ENCODE results near the gene RNF135.
A peak's percentile ranks its signal among the peaks of the same experiment; 100 is the strongest.
"Not testable (repeated sequence)": the region's sequence is repeated elsewhere in the genome, so short reads cannot be mapped to it uniquely, and the experiment has no call there.

The RNF135 gene

GRCh38 chr17:30970831-30971567, at the start of gene RNF135:
TSS of gene RNF135 (plus strand) at chr17:30971039. CDS start at chr17:30971074, 35 bp downstream.
- Mint-ChIP-seq H3K4me3 (peak within 1 kb of the TSS; percentile 98), H3K4me1 (peaks cover 42% of the 10 kb centered on the region), H3K36me3 (peaks cover 17% of the 10 kb centered on the region), H3K9me3 (peaks cover 1% of the 10 kb centered on the region), H3K27ac (peak within 1 kb of the TSS; percentile 89), H3K27me3 (peaks cover 30% of the 10 kb centered on the region)
- CTCF ChIA-PET, result interaction anchor here (1.1 kb wide), 1 partner anchor 91 kb away, joined by 4 read pairs; no protein-coding TSS in a partner anchor
- peak; percentile 76 for DNase-seq

GRCh38 chr17:30921544-30922196, 49.2 kb upstream of the RNF135 start, which contains the start of gene ADAP2:
TSS of gene ADAP2 (plus strand) at chr17:30921945. CDS start at chr17:30922015, 70 bp downstream.
- H3K4me3 Mint-ChIP-seq, result peak within 1 kb of the TSS; percentile 49
- peaks cover 14% of the 10 kb centered on the region for H3K4me1 Mint-ChIP-seq
- CTCF ChIA-PET, result no interaction called here
- no peaks in the 10 kb centered on the region for H3K9me3 Mint-ChIP-seq
- H3K36me3 Mint-ChIP-seq, result no peaks in the 10 kb centered on the region
- no peak within 1 kb of the TSS for H3K27ac Mint-ChIP-seq
- no peak for DNase-seq
- H3K27me3 Mint-ChIP-seq, result peaks cover 85% of the 10 kb centered on the region

GRCh38 chr17:30922235-30923030, 48.4 kb upstream of the RNF135 start:
- CTCF ChIA-PET, result interaction anchor here (0.7 kb wide), 1 partner anchor 1087 kb away, joined by 3 read pairs; no protein-coding TSS in a partner anchor

GRCh38 chr17:30924341-30924740, 46.5 kb upstream of the RNF135 start:
- Mint-ChIP-seq H3K4me1 (peaks cover 14% of the 10 kb centered on the region), H3K9me3 (no peaks in the 10 kb centered on the region), H3K27me3 (peaks cover 85% of the 10 kb centered on the region), H3K4me3 (no peak overlapping the region), H3K27ac (no peak overlapping the region), H3K36me3 (no peaks in the 10 kb centered on the region)
- DNase-seq, result no peak
- CTCF ChIA-PET, result interaction anchor here (1.0 kb wide), 1 partner anchor 438 kb away, joined by 3 read pairs; no protein-coding TSS in a partner anchor

More at GRCh38 chr17:30922235-30923030, 48.4 kb upstream of the RNF135 start:
- no peaks in the 10 kb centered on the region for H3K9me3 Mint-ChIP-seq
- peak overlapping the region; percentile 38 for H3K4me3 Mint-ChIP-seq
- peaks cover 14% of the 10 kb centered on the region for H3K4me1 Mint-ChIP-seq
- peak; percentile 23 for DNase-seq
- H3K36me3 Mint-ChIP-seq, result no peaks in the 10 kb centered on the region
- H3K27ac Mint-ChIP-seq, result no peak overlapping the region
- peaks cover 92% of the 10 kb centered on the region for H3K27me3 Mint-ChIP-seq

- Mint-ChIP-seq H3K27me3 (peaks cover 69% of the 10 kb centered on the region), H3K4me1 (peaks cover 6% of the 10 kb centered on the region), H3K4me3 (no peak overlapping the region), H3K27ac (no peak overlapping the region), H3K36me3 (no peaks in the 10 kb centered on the region), H3K9me3 (no peaks in the 10 kb centered on the region)
- no peak for DNase-seq
- CTCF ChIA-PET, result no interaction called here
Observed at GRCh38 chr17:30926516-30926915, 44.3 kb upstream of the RNF135 start.

- DNase-seq, result no peak
- Mint-ChIP-seq H3K9me3 (no peaks in the 10 kb centered on the region), H3K4me1 (peaks cover 2% of the 10 kb centered on the region), H3K36me3 (no peaks in the 10 kb centered on the region), H3K4me3 (no peak overlapping the region), H3K27ac (no peak overlapping the region), H3K27me3 (peaks cover 64% of the 10 kb centered on the region)
- CTCF ChIA-PET, result no interaction called here
Observed at GRCh38 chr17:30927756-30928155, 43.1 kb upstream of the RNF135 start.

- Mint-ChIP-seq H3K4me3 (no peak overlapping the region), H3K4me1 (no peaks in the 10 kb centered on the region), H3K36me3 (no peaks in the 10 kb centered on the region), H3K27me3 (peaks cover 56% of the 10 kb centered on the region), H3K27ac (no peak overlapping the region), H3K9me3 (no peaks in the 10 kb centered on the region)
- CTCF ChIA-PET, result no interaction called here
- no peak for DNase-seq
Observed at GRCh38 chr17:30928584-30928983, 42.3 kb upstream of the RNF135 start.

GRCh38 chr17:30929081-30929633, 41.7 kb upstream of the RNF135 start:
- Mint-ChIP-seq H3K27me3 (peaks cover 50% of the 10 kb centered on the region), H3K4me1 (no peaks in the 10 kb centered on the region), H3K27ac (no peak overlapping the region), H3K36me3 (no peaks in the 10 kb centered on the region), H3K4me3 (no peak overlapping the region), H3K9me3 (no peaks in the 10 kb centered on the region)
- CTCF ChIA-PET, result no interaction called here
- no peak for DNase-seq

GRCh38 chr17:30929861-30930260, 41.0 kb upstream of the RNF135 start:
- H3K27ac Mint-ChIP-seq, CTCF ChIA-PET, DNase-seq, H3K4me3 Mint-ChIP-seq, H3K36me3 Mint-ChIP-seq, H3K4me1 Mint-ChIP-seq, H3K9me3 Mint-ChIP-seq: not testable (repeated sequence)
- peaks cover 43% of the 10 kb centered on the region for H3K27me3 Mint-ChIP-seq

GRCh38 chr17:30930495-30930894, 40.3 kb upstream of the RNF135 start:
- H3K9me3 Mint-ChIP-seq, result no peaks in the 10 kb centered on the region
- no peaks in the 10 kb centered on the region for H3K36me3 Mint-ChIP-seq
- H3K4me3 Mint-ChIP-seq, result no peak overlapping the region
- CTCF ChIA-PET, result no interaction called here
- no peaks in the 10 kb centered on the region for H3K4me1 Mint-ChIP-seq
- DNase-seq, result no peak
- peaks cover 37% of the 10 kb centered on the region for H3K27me3 Mint-ChIP-seq
- H3K27ac Mint-ChIP-seq, result no peak overlapping the region

- H3K4me3 Mint-ChIP-seq, H3K9me3 Mint-ChIP-seq, H3K36me3 Mint-ChIP-seq, CTCF ChIA-PET, H3K4me1 Mint-ChIP-seq, DNase-seq, H3K27ac Mint-ChIP-seq: not testable (repeated sequence)
- H3K27me3 Mint-ChIP-seq, result peaks cover 26% of the 10 kb centered on the region
Observed at GRCh38 chr17:30931582-30931981, 39.3 kb upstream of the RNF135 start.

- DNase-seq, result no peak
- CTCF ChIA-PET, result no interaction called here
- Mint-ChIP-seq H3K36me3 (no peaks in the 10 kb centered on the region), H3K27me3 (peaks cover 13% of the 10 kb centered on the region), H3K9me3 (no peaks in the 10 kb centered on the region), H3K4me1 (peaks cover 2% of the 10 kb centered on the region), H3K27ac (no peak overlapping the region), H3K4me3 (no peak overlapping the region)
Observed at GRCh38 chr17:30933966-30934365, 36.9 kb upstream of the RNF135 start.

- H3K27me3 Mint-ChIP-seq, result peaks cover 4% of the 10 kb centered on the region
- H3K36me3 Mint-ChIP-seq, result no peaks in the 10 kb centered on the region
- peaks cover 9% of the 10 kb centered on the region for H3K4me1 Mint-ChIP-seq
- H3K4me3 Mint-ChIP-seq, result no peak overlapping the region
- CTCF ChIA-PET, result no interaction called here
- DNase-seq, result peak; percentile 33
- no peaks in the 10 kb centered on the region for H3K9me3 Mint-ChIP-seq
- peak overlapping the region; percentile 30 for H3K27ac Mint-ChIP-seq
Observed at GRCh38 chr17:30939051-30939689, 31.7 kb upstream of the RNF135 start.
